Thymus (tissue), 11 donors: ENCODE results near the gene CACNA1G. TPM values are rescaled to one million over a fixed set of nuclear protein-coding genes. Genes with fewer than 3 reads are reported as not detected.
A peak's percentile ranks its signal among the peaks of the same experiment; 100 is the strongest.

Experiments
- DNase-seq, 9 donors: peaks; one replicate each; pipeline ENCODE4 v3.0.0-alpha.2; 2013; ENCODE audit warnings: low spot score in 9 of 9, low read depth in 6 of 9, missing footprints in 1 of 9
- H3K27ac ChIP-seq, 2 donors: one replicate each; pipeline ENCODE4 v1.5.1; 2013; ENCODE audit warnings: control low read depth in 1 of 2, low read depth in 1 of 2, low read length in 1 of 2, mild to moderate bottlenecking in 1 of 2, moderate library complexity in 1 of 2
- H3K27me3 ChIP-seq, 2 donors: one replicate each; pipeline ENCODE4 v1.5.1; 2013; ENCODE audit warnings: low read length in 1 of 2; ENCODE audit not compliant: control insufficient read depth in 2 of 2, insufficient read depth in 1 of 2
- H3K36me3 ChIP-seq, 2 donors: one replicate each; pipeline ENCODE4 v1.5.1; 2013; ENCODE audit warnings: low read length in 1 of 2, mild to moderate bottlenecking in 1 of 2, moderate library complexity in 1 of 2; ENCODE audit not compliant: control insufficient read depth in 2 of 2, insufficient read depth in 2 of 2
- H3K4me1 ChIP-seq, 2 donors: one replicate each; pipeline ENCODE4 v1.5.1; 2013; ENCODE audit warnings: low read length in 2 of 2; ENCODE audit not compliant: control insufficient read depth in 2 of 2, insufficient read depth in 2 of 2
- H3K4me3 ChIP-seq, 2 donors: one replicate each; pipeline ENCODE4 v1.5.1; 2013; ENCODE audit warnings: low read length in 2 of 2, control low read depth in 1 of 2, mild to moderate bottlenecking in 1 of 2
- H3K9me3 ChIP-seq, 2 donors: one replicate each; pipeline ENCODE4 v1.5.1; 2013; ENCODE audit warnings: low read length in 1 of 2, mild to moderate bottlenecking in 1 of 2; ENCODE audit not compliant: control insufficient read depth in 2 of 2, insufficient read depth in 1 of 2
- WGBS: extraction: QIAGEN DNeasy Blood & Tissue Kit; methylation state at CpG from one replicate; pipeline ENCODE4 v1.1.7; 2013; 5-methylcytosine and 5-hydroxymethylcytosine counted together
- polyA plus RNA-seq: library from polyadenylated mRNA; stranded (reverse); fragments of 200-250 nt; gene quantifications from one replicate; pipeline ENCODE4 v1.2.3, GENCODE V29; 2013
- total RNA-seq: library from RNA; stranded (reverse); fragments of 120-200 nt; gene quantifications from one replicate; pipeline ENCODE4 v1.2.4, GENCODE V29; 2013
- donor health status: healthy.

The CACNA1G gene
- total and polyA plus RNA-seq, 2 donors, result 0.27 to 0.38 TPM

- H3K9me3 ChIP-seq, result no peaks in the 10 kb centered on the region
- H3K4me3 ChIP-seq, result no peak overlapping the region
- no peak for DNase-seq
- WGBS, result 85% methylated on average over 6 of the region's 6 CpGs
- H3K36me3 ChIP-seq, result no peaks in the 10 kb centered on the region
- H3K27me3 ChIP-seq, result peaks cover 33 to 74% of the 10 kb centered on the region in 2 donors
- H3K27ac ChIP-seq, result no peak overlapping the region
- peaks cover 0 to 11% of the 10 kb centered on the region in 2 donors for H3K4me1 ChIP-seq
Measured at GRCh38 chr17:50531428-50532025, 29.0 kb upstream of the CACNA1G start.

GRCh38 chr17:50532452-50533024 is 28.0 kb upstream of the CACNA1G start, which contains the start of gene EPN3:
Gene EPN3 (plus strand): TSS chr17:50532735. CDS start chr17:50536557, 3,822 bp downstream.
- DNase-seq, result no peak
- WGBS, result 2% methylated on average over 21 of the region's 21 CpGs
- H3K4me1 ChIP-seq, result peaks cover 0 to 8% of the 10 kb centered on the region in 2 donors
- no peaks in the 10 kb centered on the region for H3K9me3 ChIP-seq
- H3K27me3 ChIP-seq, result peaks cover 33 to 74% of the 10 kb centered on the region in 2 donors
- no peaks in the 10 kb centered on the region for H3K36me3 ChIP-seq
- H3K27ac ChIP-seq, result peak within 1 kb of the TSS in 1 of 2 donors; percentile 36
- H3K4me3 ChIP-seq, result peak within 1 kb of the TSS in 1 of 2 donors; percentile 26

- WGBS, result 26% methylated on average over 5 of the region's 5 CpGs
Measured at GRCh38 chr17:50533185-50533584, 27.3 kb upstream of the CACNA1G start.

GRCh38 chr17:50533720-50534148 is 26.8 kb upstream of the CACNA1G start:
- peak overlapping the region in 1 of 2 donors; percentile 36 for H3K27ac ChIP-seq
- peaks cover 33 to 76% of the 10 kb centered on the region in 2 donors for H3K27me3 ChIP-seq
- peak overlapping the region in 1 of 2 donors; percentile 26 for H3K4me3 ChIP-seq
- H3K36me3 ChIP-seq, result no peaks in the 10 kb centered on the region
- no peak for DNase-seq
- 4% methylated on average over 17 of the region's 17 CpGs for WGBS
- H3K4me1 ChIP-seq, result peaks cover 0 to 8% of the 10 kb centered on the region in 2 donors
- H3K9me3 ChIP-seq, result no peaks in the 10 kb centered on the region

More at GRCh38 chr17:50533185-50533584, 27.3 kb upstream of the CACNA1G start:
- no peak for DNase-seq
- Histone ChIP-seq H3K4me1 (peaks cover 0 to 8% of the 10 kb centered on the region in 2 donors), H3K36me3 (no peaks in the 10 kb centered on the region), H3K27ac (peak overlapping the region in 1 of 2 donors; percentile 36), H3K9me3 (no peaks in the 10 kb centered on the region), H3K27me3 (peaks cover 33 to 75% of the 10 kb centered on the region in 2 donors), H3K4me3 (peak overlapping the region in 1 of 2 donors; percentile 26)

DNA sequence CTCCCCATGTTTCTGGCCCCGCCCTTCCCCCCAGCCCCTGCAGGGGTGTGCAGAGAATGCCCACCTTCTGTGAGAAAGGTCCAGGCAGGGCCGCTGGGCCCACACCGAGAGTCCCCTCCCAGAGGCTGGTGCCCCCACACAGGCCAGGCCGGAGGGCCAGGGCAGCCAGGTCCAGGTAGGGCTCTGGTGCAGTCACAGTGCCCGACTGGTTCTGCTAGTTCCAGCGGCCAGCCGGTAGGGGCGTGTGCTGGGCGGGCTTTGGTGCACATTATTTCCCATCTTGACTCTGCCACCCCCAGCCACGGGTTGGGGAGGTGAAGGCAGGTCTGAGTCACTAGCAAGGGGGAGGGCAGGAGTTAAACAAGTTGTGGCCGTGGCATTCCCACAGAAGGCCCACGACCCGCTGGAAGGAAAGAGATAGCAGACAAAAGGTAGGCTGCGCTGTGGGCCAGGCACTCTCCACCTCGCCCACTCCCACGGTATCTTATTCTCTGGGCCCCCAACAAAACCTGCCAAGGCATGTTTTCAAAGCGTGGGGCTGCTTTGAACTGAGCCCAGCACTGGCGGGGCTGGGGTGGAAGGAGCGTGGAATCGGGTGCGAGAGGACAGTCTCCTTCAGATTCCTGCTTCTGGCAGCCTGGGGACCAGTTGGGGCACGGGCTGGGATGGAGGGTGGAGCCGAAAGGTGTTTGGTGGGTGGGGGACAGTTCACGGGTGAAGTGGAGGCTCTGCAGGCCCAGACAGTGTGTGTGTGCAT is 26.1 kb upstream of the CACNA1G start:
- no peaks in the 10 kb centered on the region for H3K9me3 ChIP-seq
- peaks cover 33 to 74% of the 10 kb centered on the region in 2 donors for H3K27me3 ChIP-seq
- no peak for DNase-seq
- peak overlapping the region; percentile 25 to 43 for H3K27ac ChIP-seq
- peak overlapping the region in 1 of 2 donors; percentile 26 for H3K4me3 ChIP-seq
- 62% methylated on average over 24 of the region's 24 CpGs for WGBS
- no peaks in the 10 kb centered on the region for H3K36me3 ChIP-seq
- peaks cover 0 to 8% of the 10 kb centered on the region in 2 donors for H3K4me1 ChIP-seq

DNA sequence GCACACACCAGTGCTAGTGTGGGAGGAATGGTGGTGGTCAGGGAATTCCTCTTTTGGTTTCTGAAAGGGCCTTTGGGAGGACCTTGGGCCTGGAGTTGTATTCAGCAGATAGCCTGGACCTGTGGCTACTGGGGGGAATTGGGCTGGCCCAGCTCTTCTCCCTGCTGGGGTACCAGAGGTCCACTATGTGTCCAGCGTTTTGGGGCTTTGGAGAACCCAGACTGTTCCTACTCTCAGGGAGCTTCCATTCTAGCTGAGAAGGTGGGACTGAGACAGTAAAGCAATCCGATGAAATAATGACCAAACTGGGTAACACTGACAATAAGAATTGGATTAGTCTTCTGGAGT is 25.6 kb upstream of the CACNA1G start:
- Histone ChIP-seq H3K4me1 (peaks cover 0 to 8% of the 10 kb centered on the region in 2 donors), H3K36me3 (no peaks in the 10 kb centered on the region), H3K27me3 (peaks cover 33 to 77% of the 10 kb centered on the region in 2 donors), H3K4me3 (peak overlapping the region in 1 of 2 donors; percentile 26), H3K9me3 (no peaks in the 10 kb centered on the region), H3K27ac (no peak overlapping the region)
- 94% methylated on average over 2 of the region's 2 CpGs for WGBS
- DNase-seq, result no peak

- H3K27me3 ChIP-seq, result peaks cover 33 to 79% of the 10 kb centered on the region in 2 donors
- H3K4me1 ChIP-seq, result peaks cover 0 to 8% of the 10 kb centered on the region in 2 donors
- no peaks in the 10 kb centered on the region for H3K9me3 ChIP-seq
- H3K4me3 ChIP-seq, result no peak overlapping the region
- DNase-seq, result no peak
- WGBS, result 93% methylated on average over 7 of the region's 7 CpGs
- H3K27ac ChIP-seq, result no peak overlapping the region
- no peaks in the 10 kb centered on the region for H3K36me3 ChIP-seq
Measured at GRCh38 chr17:50535407-50535806, 25.1 kb upstream of the CACNA1G start.

GRCh38 chr17:50536683-50537646 is 23.6 kb upstream of the CACNA1G start:
- H3K4me1 ChIP-seq, result peaks cover 2 to 8% of the 10 kb centered on the region in 2 donors
- H3K9me3 ChIP-seq, result no peaks in the 10 kb centered on the region
- H3K27ac ChIP-seq, result no peak overlapping the region
- DNase-seq, result no peak
- H3K27me3 ChIP-seq, result peaks cover 27 to 78% of the 10 kb centered on the region in 2 donors
- H3K36me3 ChIP-seq, result no peaks in the 10 kb centered on the region
- no peak overlapping the region for H3K4me3 ChIP-seq
- 97% methylated on average over 45 of the region's 45 CpGs for WGBS
